Glomerular visceral epithelial cell (primary cell): ENCODE results near the gene HOXC6.
A peak's percentile ranks its signal among the peaks of the same experiment; 100 is the strongest.

Experiments
- DNase-seq: peaks from one replicate; pipeline ENCODE4 v3.0.0-alpha.2; 2016; ENCODE audit errors: extremely low spot score

Gene HOXC6

DNA sequence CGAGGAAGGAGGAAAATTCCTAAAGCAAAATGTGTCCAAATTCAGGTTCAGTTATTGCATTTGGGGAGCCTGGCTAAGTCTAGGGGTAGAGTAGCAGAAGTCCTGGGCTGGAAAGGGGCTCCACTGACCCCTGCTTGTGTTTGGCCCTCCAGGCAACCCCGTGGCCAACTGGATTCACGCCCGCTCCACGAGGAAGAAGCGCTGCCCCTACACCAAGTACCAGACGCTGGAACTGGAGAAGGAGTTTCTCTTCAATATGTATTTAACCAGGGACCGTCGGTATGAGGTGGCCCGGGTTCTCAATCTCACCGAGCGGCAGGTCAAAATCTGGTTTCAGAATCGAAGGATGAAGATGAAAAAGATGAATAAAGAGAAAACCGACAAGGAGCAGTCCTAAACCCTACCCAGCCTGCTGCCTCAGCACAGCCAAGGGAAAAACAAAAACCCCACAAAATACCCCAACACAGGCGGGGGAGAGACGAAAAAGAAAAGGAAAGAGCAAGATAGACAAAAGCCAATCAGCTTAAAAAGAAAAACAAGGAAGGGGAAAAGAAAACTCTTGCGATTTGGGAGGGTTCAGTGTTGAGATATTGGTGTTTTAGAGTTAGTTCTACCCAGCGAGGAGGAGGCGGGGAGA is 25.8 kb upstream of the HOXC6 start:
- no peak for DNase-seq

DNA sequence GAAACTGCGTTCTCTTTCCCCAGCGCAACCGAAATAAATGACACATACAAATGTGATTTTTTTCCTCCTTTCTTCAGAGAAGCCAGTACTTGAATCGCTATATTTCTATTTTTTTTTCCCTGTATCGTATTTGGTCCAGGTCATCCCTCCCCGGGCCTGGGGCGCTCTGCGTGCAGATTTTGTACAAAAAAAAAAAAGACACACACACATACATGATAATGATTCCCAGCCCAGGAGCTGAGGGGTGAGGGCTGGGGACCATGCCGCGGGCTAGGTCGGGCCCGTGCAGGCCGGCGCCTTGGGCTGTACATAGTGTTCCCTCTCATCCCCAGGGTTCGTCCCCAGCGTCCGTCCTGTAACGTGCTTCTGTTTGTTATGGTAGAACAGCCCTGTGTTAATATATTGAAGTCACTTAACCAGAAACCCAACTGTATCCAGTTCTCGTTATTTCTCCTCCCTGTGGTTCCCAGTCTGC is 25.3 kb upstream of the HOXC6 start:
- no peak for DNase-seq

DNA sequence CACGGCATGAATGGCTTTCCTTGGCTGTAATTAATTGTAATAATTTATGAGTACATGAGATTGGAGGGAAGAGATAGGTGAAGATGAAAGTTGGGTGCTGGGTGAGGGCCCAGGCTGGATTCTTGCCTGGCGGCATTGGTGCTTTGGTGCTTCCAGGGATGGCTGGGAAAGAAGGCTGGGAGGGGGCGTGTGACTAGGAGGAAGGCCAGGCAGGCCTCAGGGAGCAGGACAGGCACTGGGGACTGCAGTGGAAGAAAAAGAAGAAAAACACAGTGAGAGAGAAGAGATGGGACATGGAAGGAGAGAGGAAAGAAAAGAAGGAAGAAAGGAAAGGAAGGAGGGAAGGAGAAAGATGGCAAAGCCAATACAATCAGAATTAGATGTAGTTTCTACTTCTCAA is 24.6 kb upstream of the HOXC6 start:
- no peak for DNase-seq

DNA sequence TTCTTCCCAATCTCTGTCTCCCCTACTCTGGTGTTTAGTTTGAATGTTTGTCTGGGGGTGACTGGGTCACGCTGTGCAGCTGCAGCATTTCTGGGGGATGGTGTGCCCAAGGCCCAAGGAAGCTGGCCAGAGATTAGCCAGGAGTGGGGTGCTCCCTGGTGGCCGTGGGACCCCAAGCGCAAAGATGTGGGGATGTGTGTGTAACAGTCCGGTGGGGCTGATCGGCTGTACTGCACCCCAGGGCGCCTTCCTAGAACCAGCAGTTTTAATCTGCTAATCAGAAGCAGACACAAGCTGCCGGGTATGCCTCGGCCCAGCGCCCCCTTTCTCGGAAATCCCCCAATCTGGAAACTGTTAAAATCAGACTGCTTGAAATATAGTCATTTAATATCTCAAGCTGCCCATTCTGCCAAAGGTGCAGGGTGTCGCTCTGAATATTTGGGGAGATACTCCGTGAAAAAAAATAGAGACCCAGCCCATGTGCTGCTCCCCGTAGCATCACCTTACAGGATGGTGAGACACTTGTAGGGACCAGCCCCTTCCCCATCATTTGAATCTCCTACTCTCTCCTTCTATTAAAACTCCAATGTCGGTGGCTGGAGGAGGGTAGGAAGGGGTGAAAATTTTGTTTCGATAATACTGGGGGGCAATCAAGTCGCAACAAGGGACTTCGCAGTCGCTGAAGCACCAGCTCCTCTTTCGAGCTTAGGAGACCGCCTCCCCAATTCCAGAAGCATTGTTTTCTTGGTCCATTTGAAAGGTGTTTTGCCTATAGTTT is 24.0 kb upstream of the HOXC6 start:
- DNase-seq: no peak

DNA sequence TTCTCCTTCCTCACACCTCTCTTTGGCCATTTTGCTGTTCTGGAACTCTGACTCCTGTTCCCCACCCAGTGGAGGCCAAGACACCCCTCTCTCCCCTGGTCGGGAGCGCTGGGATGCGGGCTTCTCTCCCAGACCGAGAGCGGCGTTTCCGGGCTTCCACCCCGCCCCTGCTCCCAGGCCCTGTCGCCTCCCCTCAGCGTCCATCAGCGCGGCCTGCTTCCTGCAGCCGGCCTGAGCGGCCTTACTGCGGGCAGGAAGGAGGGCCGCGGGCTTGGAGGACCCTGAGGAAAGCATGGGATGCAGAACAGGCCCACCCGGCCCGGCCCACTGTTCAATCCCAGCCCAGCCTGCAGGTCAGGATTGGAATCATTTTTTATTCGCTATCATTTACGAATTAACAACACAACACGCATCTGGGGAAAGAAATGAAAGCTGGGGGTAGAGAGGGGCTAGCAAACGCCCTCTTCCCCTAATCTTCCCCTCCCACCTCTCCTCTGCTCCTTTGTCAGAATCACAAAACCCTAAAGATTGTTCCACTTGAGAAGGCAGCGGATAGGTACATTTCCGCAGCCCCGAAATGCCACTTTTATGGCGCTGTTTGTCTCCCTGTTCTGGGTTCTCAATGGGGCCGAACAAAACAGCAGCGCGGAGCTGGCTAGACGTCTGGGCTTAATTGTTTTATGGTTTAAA is 23.3 kb upstream of the HOXC6 start:
- DNase-seq: no peak

DNA sequence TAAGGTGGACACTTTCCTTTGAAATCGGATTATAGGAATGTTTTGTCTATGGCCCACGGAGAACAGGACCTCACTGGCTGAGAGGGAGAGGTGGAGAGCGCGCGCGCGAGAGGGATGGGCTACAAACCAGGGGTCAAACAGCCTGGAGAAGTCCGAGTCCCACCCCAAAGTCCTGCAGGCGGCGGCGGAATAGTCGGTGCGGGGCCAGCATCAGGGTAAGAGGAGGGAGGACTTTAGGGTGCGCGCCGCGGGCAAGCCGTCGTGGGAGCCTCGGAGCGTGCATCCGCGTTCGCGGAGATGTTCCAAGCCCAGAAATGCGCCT is 22.7 kb upstream of the HOXC6 start:
- DNase-seq: no peak

DNA sequence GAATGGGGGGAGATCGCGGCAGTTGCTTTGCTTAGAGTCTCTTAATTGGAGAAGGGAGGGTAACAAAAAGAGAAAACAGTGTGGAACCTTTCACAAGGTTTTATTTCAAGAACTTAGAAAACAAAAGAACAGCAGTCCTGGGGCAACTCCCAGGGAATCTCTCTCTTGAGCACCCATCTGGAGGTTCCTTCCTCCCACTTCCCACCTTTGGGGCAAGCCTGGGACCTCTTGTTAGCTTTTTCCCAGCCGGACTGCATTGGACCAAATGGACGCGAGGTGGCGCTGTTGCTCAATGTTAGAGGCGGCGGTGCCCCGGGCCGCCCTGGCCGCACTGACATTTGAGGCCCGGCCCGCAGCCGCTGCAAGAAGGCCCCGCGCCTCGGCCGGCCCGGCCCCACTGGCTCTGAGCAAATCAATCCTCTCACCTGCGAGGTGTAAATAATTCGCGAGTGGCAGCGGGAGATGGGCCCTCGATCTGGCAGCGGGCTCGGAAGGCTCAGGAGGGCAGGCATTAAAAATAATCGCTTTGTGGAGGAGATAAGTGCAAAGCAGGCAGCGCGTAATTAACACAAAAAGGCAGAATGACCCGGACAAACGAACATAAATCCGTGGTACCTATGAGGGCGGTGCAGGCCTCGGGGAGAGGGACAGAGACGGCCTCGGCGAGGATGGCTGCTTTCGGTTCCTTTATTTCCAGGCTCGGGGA is 22.2 kb upstream of the HOXC6 start:
- DNase-seq: peak; percentile 84

DNA sequence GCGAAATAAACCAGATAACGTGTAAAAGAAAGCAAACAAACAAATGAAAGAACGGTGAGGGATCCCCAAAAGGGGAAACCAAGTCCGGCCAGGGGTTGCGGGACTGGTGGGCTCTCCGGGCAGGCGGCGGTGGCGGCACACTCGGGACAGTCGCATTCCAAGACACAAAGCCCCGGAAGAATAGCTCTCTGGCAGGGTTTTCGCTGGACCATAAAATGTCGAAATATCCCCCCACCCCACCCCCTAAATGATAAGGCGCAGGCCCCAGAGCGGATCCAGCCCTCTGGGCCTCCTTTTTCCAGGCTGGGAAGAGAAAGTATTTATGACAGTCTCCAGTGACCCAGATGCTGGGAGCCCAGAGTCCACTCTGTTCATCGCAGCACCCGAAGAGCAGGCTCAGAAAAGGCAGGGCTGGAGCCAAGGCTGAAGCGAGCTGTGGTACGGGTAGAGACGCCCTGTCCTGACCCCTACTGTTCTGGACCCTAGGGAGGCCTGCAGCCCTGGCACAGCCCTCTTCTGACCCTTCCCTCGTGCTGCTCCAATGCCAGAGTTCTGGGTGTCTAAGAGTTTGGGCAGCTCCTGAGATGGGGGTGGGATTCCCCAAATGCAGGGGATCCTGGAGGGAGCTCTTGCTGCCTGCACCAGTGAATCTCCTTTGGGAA is 21.6 kb upstream of the HOXC6 start:
- DNase-seq: no peak

DNA sequence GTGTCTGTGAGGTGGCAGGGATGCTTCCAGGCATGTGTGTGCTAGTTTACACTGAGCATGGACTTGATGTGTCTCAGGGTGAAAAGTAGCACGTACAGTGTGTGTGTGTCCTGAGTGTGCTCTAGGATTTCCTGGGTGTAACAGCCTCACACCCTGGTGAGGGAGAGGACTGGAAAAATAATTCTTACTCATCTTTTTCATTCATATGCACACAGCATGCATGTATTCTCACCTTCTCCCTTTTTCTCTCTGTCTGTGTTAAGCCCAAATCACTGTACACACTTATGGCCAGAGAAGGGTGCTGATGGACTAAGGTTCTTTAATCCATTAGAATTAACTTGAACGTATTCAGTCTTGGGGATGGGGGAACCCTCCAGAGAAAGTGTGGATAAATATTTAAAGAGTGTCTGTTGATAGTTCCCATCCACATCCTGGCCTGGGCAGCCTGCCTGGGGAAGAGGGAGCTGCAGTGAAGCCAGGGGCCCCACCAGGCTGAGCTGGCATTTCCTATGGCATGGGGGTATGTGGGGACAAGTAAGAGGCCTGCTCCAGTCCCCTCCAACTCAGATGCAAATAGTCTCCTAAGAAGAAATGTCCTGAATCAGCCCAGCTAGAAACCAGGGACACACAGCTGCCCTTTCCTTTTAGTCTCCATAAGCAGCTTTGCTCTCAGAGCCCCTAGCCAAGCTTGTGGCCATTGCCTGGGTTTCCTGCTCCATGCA is 20.5 kb upstream of the HOXC6 start:
- DNase-seq: no peak

DNA sequence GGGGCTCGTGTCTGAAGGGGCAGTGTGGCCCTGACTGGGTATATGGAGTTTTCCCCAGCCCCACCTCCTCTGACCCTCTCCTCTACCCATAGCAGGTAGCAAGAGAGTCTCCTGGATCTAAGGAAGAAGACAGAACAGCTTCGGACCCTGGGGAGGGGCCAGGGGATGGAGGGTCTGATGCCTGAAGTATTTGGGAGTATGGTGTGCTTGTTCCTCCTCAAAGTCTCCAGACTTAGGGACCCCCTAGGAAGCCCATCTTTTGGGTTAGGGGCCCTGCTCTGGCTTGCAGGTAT is 20.0 kb upstream of the HOXC6 start:
- no peak for DNase-seq

DNA sequence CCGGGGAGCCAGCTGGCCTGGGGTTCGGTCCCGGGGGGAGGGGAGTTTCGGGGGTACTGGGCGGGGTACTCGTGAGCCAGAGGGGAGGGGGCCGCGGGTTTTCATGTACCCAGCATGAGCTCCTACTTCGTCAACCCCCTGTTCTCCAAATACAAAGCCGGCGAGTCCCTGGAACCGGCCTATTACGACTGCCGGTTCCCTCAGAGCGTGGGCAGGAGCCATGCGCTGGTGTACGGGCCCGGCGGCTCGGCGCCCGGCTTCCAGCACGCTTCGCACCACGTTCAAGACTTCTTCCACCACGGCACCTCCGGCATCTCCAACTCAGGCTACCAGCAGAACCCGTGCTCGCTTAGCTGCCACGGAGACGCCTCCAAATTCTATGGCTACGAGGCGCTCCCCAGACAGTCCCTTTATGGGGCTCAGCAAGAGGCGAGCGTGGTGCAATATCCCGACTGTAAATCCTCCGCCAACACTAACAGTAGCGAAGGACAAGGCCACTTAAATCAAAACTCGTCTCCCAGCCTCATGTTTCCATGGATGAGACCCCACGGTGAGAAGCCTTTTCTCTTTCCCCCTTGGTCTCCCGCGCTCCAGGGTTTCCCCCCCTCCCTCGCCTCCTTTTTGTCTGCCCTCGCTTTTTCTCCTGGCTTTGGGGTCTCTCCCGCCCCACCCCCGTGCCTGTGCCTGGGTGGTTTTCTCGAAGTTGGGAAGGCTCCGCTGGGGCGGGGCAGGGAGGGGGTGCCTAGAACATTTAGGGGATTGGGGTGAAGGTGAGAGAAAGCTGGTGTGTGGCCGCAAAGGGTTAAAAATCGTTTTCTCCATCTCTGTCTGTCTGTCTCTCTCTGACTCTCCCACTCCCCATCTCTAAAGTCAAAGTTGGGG is 18.8 kb upstream of the HOXC6 start:
- DNase-seq: no peak

DNA sequence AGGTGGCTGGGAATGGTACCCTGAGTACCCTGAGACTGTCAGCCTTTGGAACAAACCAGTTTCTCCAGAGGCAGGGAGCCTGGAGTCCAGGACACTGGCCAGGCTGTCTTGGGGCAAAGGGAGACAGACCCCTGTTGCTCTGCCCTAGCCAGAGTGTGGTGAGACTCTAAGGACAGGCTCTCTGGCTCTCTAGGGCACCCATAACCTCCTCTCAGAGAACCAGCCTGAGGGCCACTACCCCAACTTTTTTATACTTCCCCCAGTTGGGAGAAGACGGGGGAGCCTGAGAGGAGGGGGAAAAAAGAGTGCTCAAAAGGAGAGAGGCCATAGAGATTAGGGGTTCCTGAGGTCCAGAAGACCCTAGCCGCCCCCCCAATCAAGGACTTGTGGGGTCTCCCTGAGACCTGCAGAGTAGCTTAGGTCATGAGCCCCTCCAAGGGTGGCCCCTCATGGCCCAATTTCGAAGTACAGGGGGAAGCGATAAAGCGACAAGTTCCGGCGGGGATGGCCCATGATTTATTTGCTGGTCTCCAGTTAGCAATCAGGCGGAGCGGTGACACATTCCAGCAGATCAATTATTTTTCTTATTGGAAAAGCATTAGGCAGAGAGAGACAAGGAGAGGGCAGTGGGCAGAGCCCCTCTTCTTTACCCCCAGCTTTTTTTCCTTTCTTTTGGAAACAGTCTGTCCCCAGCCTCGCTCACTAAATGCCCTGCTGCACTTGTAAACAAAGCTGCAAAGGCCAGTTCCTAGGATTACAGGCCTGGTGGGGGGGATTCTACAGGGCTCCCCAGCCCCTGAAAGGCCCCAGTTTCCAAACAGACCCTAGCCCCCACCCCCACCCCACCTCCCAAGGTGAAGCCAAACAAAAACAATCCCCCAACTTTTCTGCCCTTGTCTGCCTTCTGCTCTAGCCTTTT is 17.9 kb upstream of the HOXC6 start:
- no peak for DNase-seq

DNA sequence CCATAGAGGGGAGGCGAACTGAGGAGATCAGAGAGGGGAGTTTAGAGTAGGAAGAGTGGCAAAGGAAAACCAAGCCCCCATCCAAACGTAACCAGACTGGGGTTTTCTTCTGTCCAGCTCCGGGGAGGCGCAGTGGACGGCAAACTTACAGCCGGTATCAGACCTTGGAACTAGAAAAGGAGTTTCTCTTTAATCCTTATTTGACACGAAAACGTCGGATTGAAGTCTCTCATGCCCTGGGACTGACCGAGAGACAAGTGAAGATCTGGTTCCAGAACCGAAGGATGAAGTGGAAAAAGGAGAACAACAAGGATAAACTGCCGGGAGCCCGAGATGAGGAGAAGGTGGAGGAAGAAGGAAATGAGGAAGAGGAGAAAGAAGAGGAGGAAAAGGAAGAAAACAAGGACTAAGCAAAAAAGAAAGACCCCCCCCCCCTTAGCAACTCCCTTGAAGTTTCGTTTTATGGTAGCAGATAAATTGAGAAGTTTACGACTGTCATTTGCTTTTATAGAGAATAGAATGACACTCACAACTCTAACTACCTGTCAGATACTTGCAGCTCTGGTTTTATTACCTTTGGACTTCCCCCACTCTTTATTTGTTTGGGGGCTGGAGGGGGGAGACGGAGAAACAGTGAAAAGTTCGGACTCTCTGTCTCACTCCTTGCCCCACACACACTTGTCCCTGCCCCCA is 17.1 kb upstream of the HOXC6 start:
- no peak for DNase-seq

DNA sequence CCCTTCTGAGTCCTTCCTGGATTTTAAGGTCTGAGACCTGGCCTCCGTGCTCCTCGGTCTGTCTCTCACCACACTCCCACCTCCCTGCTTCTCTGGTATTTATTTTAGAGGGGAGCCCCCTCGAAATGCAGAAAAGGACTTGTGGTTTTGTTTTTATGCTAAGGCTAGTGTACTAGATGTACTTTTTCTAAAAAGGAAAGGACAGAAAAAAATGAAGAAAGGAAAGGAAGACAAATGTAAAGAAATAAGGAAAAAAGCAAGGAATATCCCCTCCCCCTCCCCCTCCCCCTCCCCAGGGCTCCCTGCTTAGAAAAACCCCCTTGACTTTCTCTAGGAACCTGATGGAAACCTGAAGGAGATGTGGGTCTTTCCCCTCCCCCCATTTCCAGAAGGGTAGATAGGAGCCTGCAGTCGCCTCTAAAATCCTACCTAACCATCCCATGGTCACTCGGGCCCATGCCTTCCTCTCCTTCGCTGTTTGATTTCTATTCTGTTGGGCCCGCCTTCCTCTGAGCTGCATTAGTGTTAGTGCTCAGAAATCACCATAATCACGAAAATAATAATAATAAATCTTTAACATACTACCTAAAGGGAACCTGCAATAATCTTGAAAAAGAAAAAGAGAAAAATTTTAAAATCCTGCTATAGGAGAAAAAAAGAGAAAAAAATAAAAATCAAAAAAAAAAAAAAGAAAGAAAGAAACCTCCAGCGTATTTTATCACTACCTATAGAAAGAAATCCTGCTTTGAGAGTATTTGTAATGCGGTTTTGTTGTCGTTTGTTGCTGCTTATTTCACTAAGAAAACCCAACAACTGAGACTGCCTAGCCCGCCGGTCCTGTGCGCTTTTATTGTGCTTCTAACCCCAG is 16.3 kb upstream of the HOXC6 start:
- DNase-seq: no peak

DNA sequence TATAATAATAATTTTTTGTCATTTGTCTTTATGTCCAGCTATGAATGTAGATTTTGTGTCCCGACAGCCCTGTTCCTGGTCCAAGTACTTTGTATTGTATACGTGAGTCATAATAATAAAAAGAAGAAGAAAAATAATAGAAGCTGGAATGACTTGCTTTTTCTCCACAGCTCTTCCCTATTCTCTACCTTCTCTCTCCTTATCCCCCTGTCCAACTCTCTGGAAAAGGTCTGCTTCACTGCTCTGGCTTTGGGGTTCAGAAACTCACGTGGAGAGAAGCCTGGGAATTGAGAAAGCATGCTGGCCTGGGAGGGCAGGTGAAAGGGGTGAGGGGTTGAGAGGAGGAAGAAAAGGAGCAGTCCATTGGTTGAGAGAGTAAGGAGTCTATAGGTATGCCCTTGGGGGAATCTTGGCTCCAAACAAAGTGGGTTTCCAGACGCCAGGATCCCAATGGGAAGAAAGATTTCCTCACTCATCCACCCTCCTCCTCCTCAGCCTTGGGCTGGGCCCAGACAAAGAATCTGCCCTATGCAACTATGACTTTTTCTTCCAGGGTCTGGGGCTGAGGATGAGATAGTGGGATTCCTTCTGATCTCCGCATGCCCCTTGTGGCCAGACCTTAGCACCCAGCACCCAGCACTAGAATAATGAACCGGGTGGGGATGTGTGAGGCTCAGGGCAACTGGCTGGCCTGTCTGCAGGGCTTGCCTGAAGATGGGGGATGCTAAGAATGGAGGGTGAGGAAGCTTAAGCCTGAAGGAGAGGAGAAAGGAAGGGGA is 15.4 kb upstream of the HOXC6 start:
- peak; percentile 39 for DNase-seq

DNA sequence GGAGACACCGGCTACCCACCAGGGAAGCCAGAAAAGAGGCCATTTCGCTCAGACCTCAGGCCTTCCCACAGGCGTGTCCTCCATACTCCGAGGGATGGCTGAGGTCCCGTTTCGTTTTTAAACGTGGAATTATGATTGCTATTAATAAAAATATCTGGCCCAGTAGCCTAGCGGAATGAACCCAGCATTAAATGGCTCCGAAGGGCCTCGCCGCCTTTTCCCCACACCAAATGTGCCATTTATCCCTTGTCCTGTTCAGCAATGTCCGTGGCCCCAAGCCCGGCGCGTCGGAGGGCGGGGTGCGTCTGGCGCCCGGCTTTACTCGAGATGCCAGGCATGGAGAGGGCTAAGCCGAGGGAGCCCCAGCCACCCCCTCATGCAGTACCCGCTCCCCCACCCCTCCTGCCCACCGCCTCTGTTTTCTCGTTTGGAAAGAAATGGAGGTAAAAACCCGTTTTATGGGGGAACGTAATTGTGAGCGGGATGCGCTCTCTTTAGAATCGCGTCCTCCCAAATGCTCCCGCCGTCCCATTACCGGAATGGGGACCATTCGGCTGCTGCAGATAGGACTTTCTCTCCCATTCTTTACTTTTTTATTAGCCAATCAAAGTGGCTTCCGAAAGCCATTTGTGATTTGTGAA is 13.7 kb upstream of the HOXC6 start:
- no peak for DNase-seq
